ENCODE data around the gene MECR. TPM values are rescaled to one million over a fixed set of nuclear protein-coding genes. Genes with fewer than 3 reads are reported as not detected.

Gene MECR
- total and polyA plus RNA-seq, 10 of the 15 experiments (the other 5 are each of a cell fraction or from before 2014, with no cell fraction given), result 7.6 to 66.3 (median 38.7) TPM

- TF ChIP-seq ZBTB11 (CRISPR knock-in tag; IDR thresholded peaks at IDR 0.05), result no peak
- TF ChIP-seq ZNF24 (IDR thresholded peaks at IDR 0.05), result no peak
- TF ChIP-seq ATF3 (IDR thresholded peaks at IDR 0.05; ENCODE audit: borderline replicate concordance, extremely low read depth, low read depth, low read length), result peak; percentile 85
- no peak for TF ChIP-seq ETV6 (conservative IDR thresholded peaks at IDR 0.05 in 1 of 2, IDR thresholded peaks at IDR 0.05 in 1 of 2; ENCODE audit: borderline replicate concordance in 1 of 2, low read depth in 1 of 2)
- no peak for TF ChIP-seq FOXM1 (IDR thresholded peaks at IDR 0.05; ENCODE audit: low read depth, low read length)
- no peak for TF ChIP-seq RBBP5 (conservative IDR thresholded peaks at IDR 0.05)
- 0 out of 2 replicates have a peak, but pooled peaks have one; percentile 33 for TF ChIP-seq ZNF207 (IDR thresholded peaks at IDR 0.05; ENCODE audit: borderline replicate concordance)
- TF ChIP-seq FOXK2 (IDR thresholded peaks at IDR 0.05), result 0 out of 2 replicates have a peak, but pooled peaks have one; percentile 36
- TF ChIP-seq JUND (IDR thresholded peaks at IDR 0.05; ENCODE audit: low read depth, low read length), result 0 out of 2 replicates have a peak, but pooled peaks have one; percentile 28
- TF ChIP-seq KAT2A (conservative IDR thresholded peaks at IDR 0.05; ENCODE audit: control insufficient read depth, low read depth, low read length), result no peak
- TF ChIP-seq SMARCA5 (IDR thresholded peaks at IDR 0.05), result no peak
- TF ChIP-seq RAD51 (IDR thresholded peaks at IDR 0.05), result no peak
- peak; percentile 99 for TF ChIP-seq CREM (IDR thresholded peaks at IDR 0.05; ENCODE audit: low read depth)
- TF ChIP-seq RFX5 (IDR thresholded peaks at IDR 0.05; ENCODE audit: low read depth, low read length), result peak; percentile 62; the same call in 1 of the 2 replicates
- 0 out of 2 replicates have a peak, but pooled peaks have one; percentile 2 for TF ChIP-seq SPI1 (IDR thresholded peaks at IDR 0.05; ENCODE audit: borderline replicate concordance, insufficient read depth, low read depth, low read length)
- peak; percentile 88 for TF ChIP-seq ESRRA (IDR thresholded peaks at IDR 0.05; ENCODE audit: low read length)
- TF ChIP-seq IKZF1 (conservative IDR thresholded peaks at IDR 0.05), result peak; percentile 88
- no peak for TF ChIP-seq PBX3 (IDR thresholded peaks at IDR 0.05; ENCODE audit: insufficient replicate concordance, low read depth, low read length)
- TF ChIP-seq IRF5 (IDR thresholded peaks at IDR 0.05; ENCODE audit: borderline replicate concordance), result no peak
- peak; percentile 94 for TF ChIP-seq NBN (IDR thresholded peaks at IDR 0.05)
- peak; percentile 32 for TF ChIP-seq RELA (IDR thresholded peaks at IDR 0.05; ENCODE audit: borderline replicate concordance, partially characterized antibody)
- no peak for TF ChIP-seq IRF4 (IDR thresholded peaks at IDR 0.05; ENCODE audit: low read depth, low read length)
- TF ChIP-seq ZBED1 (IDR thresholded peaks at IDR 0.05; ENCODE audit: borderline replicate concordance), result no peak; the same call in 1 of the 2 replicates
Measured at GRCh38 chr1:29230553-29231378, at the start of gene MECR (continued).
